Gastroesophageal sphincter (tissue), 4 donors: ENCODE data around the gene TMC7. TPM values are rescaled to one million over a fixed set of nuclear protein-coding genes. Genes with fewer than 3 reads are reported as not detected.

ENCODE experiments used
- ATAC-seq: fragments of 150-250 bp; one replicate; pipeline ENCODE4 v1.9.1; 2016; ENCODE audit warnings: mild to moderate bottlenecking, moderate library complexity
- H3K27ac ChIP-seq, 4 donors: fragments of 200-600 bp; sonication (generic) in 3 of 4; 1 replicate in 3 of 4; 2 replicates in 1 of 4; pipeline ENCODE4 v1.5.1; 2016 to 2019
- H3K27me3 ChIP-seq: fragments of 200-600 bp; sonication (generic); one replicate; pipeline ENCODE4 v1.5.1; 2019
- H3K36me3 ChIP-seq, 2 donors: fragments of 200-600 bp; sonication (generic); one replicate each; pipeline ENCODE4 v1.5.1; 2019; ENCODE audit warnings: control low read depth in 1 of 2
- H3K4me1 ChIP-seq, 3 donors: fragments of 200-600 bp; sonication (generic); 1 replicate in 2 of 3; 2 replicates in 1 of 3; pipeline ENCODE4 v1.5.1; 2016 to 2019; ENCODE audit warnings: control low read depth in 2 of 3
- H3K4me3 ChIP-seq, 2 donors: fragments of 200-600 bp; sonication (generic); one replicate each; pipeline ENCODE4 v1.5.1; 2019; ENCODE audit warnings: mild to moderate bottlenecking in 1 of 2, moderate library complexity in 1 of 2
- H3K9me3 ChIP-seq, 3 donors: fragments of 200-600 bp; sonication (generic); one replicate each; pipeline ENCODE4 v1.5.1; 2017 to 2019; ENCODE audit warnings: control low read depth in 2 of 3
- EP300 ChIP-seq: sonication (generic); formaldehyde crosslinking; IDR thresholded peaks from one replicate; pipeline ENCODE4 v1.6.1; 2017; ENCODE audit warnings: antibody characterized with exemption, mild to moderate bottlenecking
- POLR2A ChIP-seq, 2 donors: fragments of 450-650 bp; IDR thresholded peaks; one replicate each; pipeline ENCODE4 v1.6.1; 2017; ENCODE audit warnings: antibody characterized with exemption in 2 of 2, mild to moderate bottlenecking in 2 of 2, moderate library complexity in 1 of 2
- POLR2AphosphoS5 ChIP-seq: sonication (generic); formaldehyde crosslinking; IDR thresholded peaks from one replicate; pipeline ENCODE4 v1.6.1; 2017; ENCODE audit warnings: antibody characterized with exemption
- WGBS, 2 donors: methylation state at CpG; one replicate each; pipeline ENCODE4 v1.1.5; 2018; ENCODE audit warnings: low coverage in 1 of 2; 5-methylcytosine and 5-hydroxymethylcytosine counted together
- total RNA-seq, 4 donors: library from RNA; depleted of rRNA; stranded (reverse); fragments of >200 nt; gene quantifications; one replicate each; pipeline ENCODE4 v1.1.0, GENCODE V29; 2016
- TF ChIP-seq, protein P1 (sequence below), 4 experiments: fragments of 200-600 bp in 2 of 4; fragments of 450-650 bp in 2 of 4; sonication (generic) in 1 of 4; IDR thresholded peaks; one replicate each; pipeline ENCODE4 v1.5.1; 2017 to 2019; ENCODE audit warnings: antibody characterized with exemption in 4 of 4, mild to moderate bottlenecking in 2 of 4, moderate library complexity in 2 of 4

Gene TMC7
- total RNA-seq, 4 donors from 2014 or later = 0.40 to 0.85 (median 0.60) TPM

DNA sequence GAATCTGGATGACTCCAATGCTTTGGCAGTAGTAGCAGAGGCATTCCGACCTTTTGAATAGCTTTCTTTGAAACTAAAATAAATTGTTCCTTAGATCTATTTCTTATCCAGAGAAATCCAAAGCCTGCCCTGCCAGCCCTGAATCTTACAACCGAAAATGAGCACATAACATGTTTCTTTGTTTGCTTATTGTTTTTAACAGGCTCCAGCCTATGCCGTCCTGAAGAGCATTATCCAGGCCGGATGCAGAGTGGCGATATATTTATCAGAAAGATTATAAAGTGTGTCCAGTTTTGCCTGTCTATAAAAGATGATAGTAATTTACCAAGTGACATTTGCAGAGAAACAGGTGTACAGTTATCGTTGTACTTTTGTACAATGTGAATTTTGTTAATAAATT, 94.1 kb downstream of the TMC7 start:
- Histone ChIP-seq H3K27ac (no peak overlapping the region), H3K4me1 (peaks cover 0 to 26% (median 3%) of the 10 kb centered on the region in 3 donors), H3K27me3 (no peaks in the 10 kb centered on the region), H3K4me3 (no peak overlapping the region), H3K36me3 (peaks cover 0 to 81% of the 10 kb centered on the region in 2 donors), H3K9me3 (no peaks in the 10 kb centered on the region)
- WGBS, 2 donors = 53 to 70% methylated on average over 6 of the region's 6 CpGs
- TF ChIP-seq POLR2A (IDR thresholded peaks at IDR 0.05) (no peak), POLR2AphosphoS5 (no peak), EP300 (no peak)
- TF ChIP-seq, protein P1, sequence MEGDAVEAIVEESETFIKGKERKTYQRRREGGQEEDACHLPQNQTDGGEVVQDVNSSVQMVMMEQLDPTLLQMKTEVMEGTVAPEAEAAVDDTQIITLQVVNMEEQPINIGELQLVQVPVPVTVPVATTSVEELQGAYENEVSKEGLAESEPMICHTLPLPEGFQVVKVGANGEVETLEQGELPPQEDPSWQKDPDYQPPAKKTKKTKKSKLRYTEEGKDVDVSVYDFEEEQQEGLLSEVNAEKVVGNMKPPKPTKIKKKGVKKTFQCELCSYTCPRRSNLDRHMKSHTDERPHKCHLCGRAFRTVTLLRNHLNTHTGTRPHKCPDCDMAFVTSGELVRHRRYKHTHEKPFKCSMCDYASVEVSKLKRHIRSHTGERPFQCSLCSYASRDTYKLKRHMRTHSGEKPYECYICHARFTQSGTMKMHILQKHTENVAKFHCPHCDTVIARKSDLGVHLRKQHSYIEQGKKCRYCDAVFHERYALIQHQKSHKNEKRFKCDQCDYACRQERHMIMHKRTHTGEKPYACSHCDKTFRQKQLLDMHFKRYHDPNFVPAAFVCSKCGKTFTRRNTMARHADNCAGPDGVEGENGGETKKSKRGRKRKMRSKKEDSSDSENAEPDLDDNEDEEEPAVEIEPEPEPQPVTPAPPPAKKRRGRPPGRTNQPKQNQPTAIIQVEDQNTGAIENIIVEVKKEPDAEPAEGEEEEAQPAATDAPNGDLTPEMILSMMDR (IDR thresholded peaks at IDR 0.05) = no peak
- ATAC-seq = no peak

DNA sequence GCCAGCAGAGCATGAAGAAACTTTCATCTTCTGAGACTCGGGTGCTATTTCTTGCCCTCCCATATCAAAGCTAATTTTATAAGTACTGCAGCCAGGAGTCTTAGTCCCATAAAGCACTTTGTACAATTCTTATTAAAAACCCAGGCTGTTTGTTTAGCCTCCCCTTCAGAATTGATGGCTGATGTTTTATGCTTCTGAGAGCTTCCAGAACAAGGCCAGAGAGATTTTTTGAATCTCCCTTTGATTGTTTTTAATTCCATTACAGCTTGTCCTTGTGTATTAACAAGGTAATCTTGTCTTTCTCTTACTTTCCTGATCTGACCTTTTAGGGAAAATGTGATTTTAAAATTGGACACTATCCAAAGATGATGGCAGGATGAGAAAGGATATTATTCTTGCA, 99.9 kb downstream of the TMC7 start:
- no peak overlapping the region for H3K27ac ChIP-seq
- peaks cover 0 to 18% (median 0%) of the 10 kb centered on the region in 3 donors for H3K4me1 ChIP-seq
- WGBS, 2 donors = 53% methylated on average over 1 of the region's 1 CpG; no CpG with 5 or more reads in 1 of the 2 donors
- H3K36me3 ChIP-seq = peaks cover 0 to 27% of the 10 kb centered on the region in 2 donors
- H3K4me3 ChIP-seq = no peak overlapping the region
- no peak for TF ChIP-seq POLR2AphosphoS5
- TF ChIP-seq EP300 = no peak
- no peak for TF ChIP-seq POLR2A (IDR thresholded peaks at IDR 0.05)
- TF ChIP-seq, protein P1 (IDR thresholded peaks at IDR 0.05) = no peak
- H3K9me3 ChIP-seq = no peaks in the 10 kb centered on the region
- no peak for ATAC-seq
- H3K27me3 ChIP-seq = no peaks in the 10 kb centered on the region

DNA sequence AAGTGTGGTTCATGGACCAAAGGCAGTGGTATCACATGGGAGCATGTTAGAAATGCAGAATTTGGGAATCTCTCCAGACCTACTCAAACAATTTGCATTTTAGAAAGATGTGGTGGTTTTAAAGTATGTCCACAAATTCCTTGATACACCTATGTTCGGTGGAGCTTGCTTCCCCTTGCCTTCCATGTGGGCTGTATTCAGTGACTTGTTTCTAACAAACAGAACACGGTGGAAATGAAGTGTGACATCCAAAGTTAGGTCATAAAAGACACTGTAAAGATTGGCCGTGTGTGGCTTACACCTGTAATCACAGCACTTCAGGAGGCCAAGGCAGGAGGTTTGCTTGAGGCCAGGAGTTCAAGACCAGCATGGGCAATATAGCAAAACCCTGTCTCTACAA, 100.4 kb downstream of the TMC7 start:
- 82 to 88% methylated on average over 2 to 3 of the region's 3 CpGs for WGBS, 2 donors
- Histone ChIP-seq H3K27ac (no peak overlapping the region), H3K4me3 (no peak overlapping the region), H3K36me3 (peaks cover 0 to 23% of the 10 kb centered on the region in 2 donors), H3K9me3 (no peaks in the 10 kb centered on the region), H3K27me3 (no peaks in the 10 kb centered on the region), H3K4me1 (peaks cover 0 to 18% (median 0%) of the 10 kb centered on the region in 3 donors)
- no peak for TF ChIP-seq POLR2A (IDR thresholded peaks at IDR 0.05)
- TF ChIP-seq EP300 = no peak
- TF ChIP-seq, protein P1 (IDR thresholded peaks at IDR 0.05) = no peak
- TF ChIP-seq POLR2AphosphoS5 = no peak
- ATAC-seq = no peak

DNA sequence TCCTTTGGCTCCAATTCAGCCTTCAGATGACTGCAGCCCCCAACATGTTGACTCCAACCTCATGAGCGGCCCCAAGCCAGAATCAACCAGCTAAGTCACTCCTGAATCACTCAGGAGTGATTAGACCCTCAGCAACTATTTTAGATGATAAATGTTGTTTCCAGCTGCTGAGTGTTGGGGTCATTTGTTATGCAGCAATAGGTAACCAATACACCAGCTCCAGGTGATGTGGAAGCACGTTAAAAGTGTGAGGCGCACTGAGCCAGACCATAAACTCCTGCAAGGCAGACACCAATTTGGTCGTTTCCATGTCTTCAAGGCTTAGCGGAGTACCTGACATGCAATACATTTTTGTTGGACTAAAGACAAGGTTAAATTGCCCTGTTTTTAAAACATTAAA, 101.1 kb downstream of the TMC7 start:
- TF ChIP-seq, protein P1 (IDR thresholded peaks at IDR 0.05) = no peak
- TF ChIP-seq POLR2A (IDR thresholded peaks at IDR 0.05) (no peak), EP300 (no peak), POLR2AphosphoS5 (no peak)
- H3K36me3 ChIP-seq = peaks cover 0 to 17% of the 10 kb centered on the region in 2 donors
- H3K27me3 ChIP-seq = no peaks in the 10 kb centered on the region
- no peak overlapping the region for H3K27ac ChIP-seq
- peaks cover 0 to 18% (median 0%) of the 10 kb centered on the region in 3 donors for H3K4me1 ChIP-seq
- no peak overlapping the region for H3K4me3 ChIP-seq
- 88 to 100% methylated on average over 3 to 4 of the region's 5 CpGs for WGBS, 2 donors
- ATAC-seq = no peak
- no peaks in the 10 kb centered on the region for H3K9me3 ChIP-seq

DNA sequence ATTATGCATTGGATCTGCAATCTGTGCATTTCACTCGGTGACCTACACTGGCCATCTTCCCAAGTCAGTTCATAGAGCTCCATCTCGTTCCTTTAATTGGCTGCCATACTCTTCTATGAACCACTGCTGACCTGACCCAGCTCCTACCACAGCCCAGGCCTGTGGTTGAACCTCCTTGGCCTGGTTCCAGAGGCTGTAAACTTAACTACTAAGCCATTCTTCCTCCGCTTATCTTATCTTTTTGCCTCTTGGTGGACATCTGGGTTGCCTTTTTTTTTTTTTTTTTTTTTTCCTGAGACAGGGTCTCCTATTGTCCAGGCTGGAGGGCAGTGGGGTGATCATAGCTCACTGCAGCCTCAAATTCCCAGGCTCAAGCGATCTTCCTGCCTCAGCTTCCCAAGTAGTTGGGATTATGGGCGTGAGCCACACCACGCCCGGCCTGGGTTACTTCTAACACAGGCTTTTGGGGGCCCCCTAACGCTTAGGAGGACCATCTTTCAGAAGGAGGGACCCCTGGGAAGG, 102.0 kb downstream of the TMC7 start:
- TF ChIP-seq POLR2AphosphoS5 = no peak
- no peak for TF ChIP-seq EP300
- no peak for TF ChIP-seq POLR2A (IDR thresholded peaks at IDR 0.05)
- TF ChIP-seq, protein P1 (IDR thresholded peaks at IDR 0.05) = no peak
- Histone ChIP-seq H3K36me3 (peaks cover 0 to 17% of the 10 kb centered on the region in 2 donors), H3K4me3 (no peak overlapping the region), H3K27ac (peak overlapping the region in 1 of 4 donors; percentile 65), H3K4me1 (peaks cover 0 to 18% (median 0%) of the 10 kb centered on the region in 3 donors), H3K27me3 (no peaks in the 10 kb centered on the region), H3K9me3 (no peaks in the 10 kb centered on the region)
- WGBS, 2 donors = 29 to 61% methylated on average over 3 to 6 of the region's 8 CpGs
- no peak for ATAC-seq
